HepG2 (cell line): Measurements from ENCODE around the gene SPEM2. TPM values are rescaled to one million over a fixed set of nuclear protein-coding genes. Genes with fewer than 3 reads are reported as not detected.

Source experiments
- ARID2 ChIP-seq: sonication (generic); formaldehyde crosslinking; IDR thresholded peaks from 2 replicates; pipeline ENCODE4 v1.8.1; 2022; ENCODE audit warnings: mild to moderate bottlenecking, missing genetic modification reagents, borderline replicate concordance
- CCDC6 ChIP-seq: sonication (generic); formaldehyde crosslinking; IDR thresholded peaks from 2 replicates; pipeline ENCODE4 v1.8.1; 2022; ENCODE audit warnings: mild to moderate bottlenecking, missing genetic modification reagents, moderate library complexity
- CERS6 ChIP-seq: sonication (generic); formaldehyde crosslinking; IDR thresholded peaks from 2 replicates; pipeline ENCODE4 v1.5.0; 2020; ENCODE audit warnings: missing genetic modification reagents
- EHMT2 ChIP-seq: fragments of 200-600 bp; sonication (generic); IDR thresholded peaks from 2 replicates; pipeline ENCODE4 v1.7.0; 2017; ENCODE audit warnings: antibody characterized with exemption, low read depth, low read length, borderline replicate concordance
- HMGA1 ChIP-seq: sonication (generic); formaldehyde crosslinking; conservative IDR thresholded peaks from 2 replicates; pipeline ENCODE4 v1.4.0; 2020; ENCODE audit warnings: missing genetic modification reagents
- IRF9 ChIP-seq: sonication (generic); formaldehyde crosslinking; IDR thresholded peaks from 2 replicates; pipeline ENCODE4 v1.8.0; 2022; ENCODE audit warnings: missing genetic modification reagents, mild to moderate bottlenecking, borderline replicate concordance
- JUNB ChIP-seq: sonication (generic); formaldehyde crosslinking; IDR thresholded peaks from 2 replicates; pipeline ENCODE4 v1.8.0; 2022; ENCODE audit warnings: missing genetic modification reagents, mild to moderate bottlenecking, borderline replicate concordance
- MAFK ChIP-seq, 2 experiments: IDR thresholded peaks in 1 of 2; conservative IDR thresholded peaks in 1 of 2; 2 replicates each; pipeline ENCODE4 v1.6.1; 2011; ENCODE audit warnings: improper control_type of control experiment in 2 of 2, low read length in 2 of 2
- MATR3 ChIP-seq: sonication (generic); formaldehyde crosslinking; IDR thresholded peaks from 2 replicates; pipeline ENCODE4 v1.4.0; 2020; ENCODE audit warnings: missing genetic modification reagents
- SRSF9 ChIP-seq: fragments of 200-400 bp; formaldehyde crosslinking; IDR thresholded peaks from 2 replicates; pipeline ENCODE4 v1.6.1; 2018; ENCODE audit warnings: borderline replicate concordance, mild to moderate bottlenecking, low read depth, low read length; ENCODE audit not compliant: insufficient read depth, poor library complexity, severe bottlenecking
- TBL1XR1 ChIP-seq: fragments of 150-350 bp; IDR thresholded peaks from 2 replicates; pipeline ENCODE4 v1.6.1; 2014; ENCODE audit warnings: borderline replicate concordance, low read length; ENCODE audit not compliant: partially characterized antibody
- TCF7 ChIP-seq: sonication (generic); IDR thresholded peaks from 2 replicates; pipeline ENCODE4 v1.6.1; 2016; ENCODE audit warnings: antibody characterized with exemption, low read depth
- ZBTB7B ChIP-seq: sonication (generic); formaldehyde crosslinking; IDR thresholded peaks from 2 replicates; pipeline ENCODE4 v1.4.0; 2020; ENCODE audit warnings: missing genetic modification reagents
- ZGPAT ChIP-seq: IDR thresholded peaks from 2 replicates; pipeline ENCODE4 v1.6.1; 2016; ENCODE audit warnings: mild to moderate bottlenecking
- ZMAT3 ChIP-seq: sonication (generic); formaldehyde crosslinking; conservative IDR thresholded peaks from 2 replicates; pipeline ENCODE4 v1.7.0; 2021; ENCODE audit warnings: missing genetic modification reagents
- ZNF142 ChIP-seq: sonication (generic); formaldehyde crosslinking; IDR thresholded peaks from 2 replicates; pipeline ENCODE4 v1.4.0; 2020; ENCODE audit warnings: missing genetic modification reagents
- ZNF160 ChIP-seq: sonication (generic); formaldehyde crosslinking; IDR thresholded peaks from 2 replicates; pipeline ENCODE4 v1.8.0; 2022; ENCODE audit warnings: mild to moderate bottlenecking, inconsistent platforms, missing genetic modification reagents
- ZNF232 ChIP-seq: sonication (generic); formaldehyde crosslinking; IDR thresholded peaks from 2 replicates; pipeline ENCODE4 v1.4.0; 2020; ENCODE audit warnings: missing genetic modification reagents, borderline replicate concordance
- ZNF34 ChIP-seq: sonication (generic); formaldehyde crosslinking; IDR thresholded peaks from 2 replicates; pipeline ENCODE4 v1.4.0; 2020; ENCODE audit warnings: mild to moderate bottlenecking, missing genetic modification reagents, borderline replicate concordance
- ZNF382 ChIP-seq: sonication (generic); formaldehyde crosslinking; IDR thresholded peaks from 2 replicates; pipeline ENCODE4 v1.5.0; 2020; ENCODE audit warnings: missing genetic modification reagents, mild to moderate bottlenecking, borderline replicate concordance
- ZNF775 ChIP-seq: sonication (generic); formaldehyde crosslinking; IDR thresholded peaks from 2 replicates; pipeline ENCODE4 v1.4.0; 2020; ENCODE audit warnings: missing genetic modification reagents, mild to moderate bottlenecking, moderate library complexity, borderline replicate concordance
- ZSCAN22 ChIP-seq: sonication (generic); formaldehyde crosslinking; IDR thresholded peaks from 2 replicates; pipeline ENCODE4 v1.4.0; 2020; ENCODE audit warnings: mild to moderate bottlenecking, missing genetic modification reagents
- polyA plus RNA-seq, 8 experiments: library from polyadenylated mRNA; depleted of rRNA in 3 of 8; stranded (reverse) in 7 of 8; unstranded in 1 of 8; fragments of >200 nt; fragmentation: Illumina TruSeq in 4 of 8; extraction: Trizol in 4 of 8; gene quantifications; 2 replicates each; pipeline versions ENCODE4 v1.2.1 to v1.2.3, GENCODE V29; 2011 to 2016; ENCODE audit warnings: low read depth in 4 of 8, missing spikeins in 1 of 8, mixed read lengths in 1 of 8; ENCODE audit not compliant: insufficient read depth in 1 of 8
- total RNA-seq, 5 experiments: library from RNA; depleted of rRNA; stranded (reverse); fragments of >200 nt; fragmentation: Illumina TruSeq; extraction: Trizol; gene quantifications; 2 replicates each; pipeline ENCODE4 v1.2.3, GENCODE V29; 2016; ENCODE audit warnings: low read depth in 1 of 5

The SPEM2 gene
- total and polyA plus RNA-seq, 2 of the 13 experiments (the other 11 are each of a cell fraction or from before 2014, with no cell fraction given) = not detected

- no peak for TF ChIP-seq EHMT2
- TF ChIP-seq ZNF34 (CRISPR knock-in tag) = no peak
- TF ChIP-seq ZBTB7B (CRISPR knock-in tag) = no peak
- TF ChIP-seq SRSF9 = no peak
- TF ChIP-seq CCDC6 = no peak
- TF ChIP-seq ZNF382 (CRISPR knock-in tag) = no peak
- TF ChIP-seq ZNF232 (CRISPR knock-in tag) = no peak
- TF ChIP-seq TBL1XR1 = no peak
- no peak for TF ChIP-seq HMGA1
- no peak for TF ChIP-seq IRF9 (CRISPR knock-in tag)
- TF ChIP-seq ZSCAN22 (CRISPR knock-in tag) = no peak
- no peak for TF ChIP-seq CERS6 (CRISPR knock-in tag)
- no peak for TF ChIP-seq TCF7
- no peak for TF ChIP-seq JUNB (CRISPR knock-in tag)
- TF ChIP-seq ZNF775 (CRISPR knock-in tag) = no peak
- no peak; the same call in 1 of the 2 replicates for TF ChIP-seq ZGPAT
- no peak for TF ChIP-seq ZNF142
- no peak for TF ChIP-seq ARID2 (CRISPR knock-in tag)
- TF ChIP-seq ZMAT3 (CRISPR knock-in tag) = peak; percentile 37; the same call in 1 of the 2 replicates
- no peak for TF ChIP-seq MATR3 (CRISPR knock-in tag)
- no peak for TF ChIP-seq ZNF160 (CRISPR knock-in tag)
- no peak for TF ChIP-seq MAFK (conservative IDR thresholded peaks at IDR 0.05 in 1 of 2, IDR thresholded peaks at IDR 0.05 in 1 of 2; ENCODE audit: low read length in 2 of 2)
Measured at GRCh38 chr17:7403727-7403976, 21.8 kb upstream of the SPEM2 start (continued).
